IMR-90 (cell line): ENCODE results near the gene RAD51B.

Experiments used
- CEBPB ChIP-seq: IDR thresholded peaks from 2 replicates; pipeline ENCODE4 v1.6.1; 2012; ENCODE audit warnings: low read depth, low read length, improper control_type of control experiment
- FOS ChIP-seq: fragments of 150-350 bp; IDR thresholded peaks from 2 replicates; pipeline ENCODE4 v1.6.1; 2016; ENCODE audit warnings: low read depth, low read length
- MXI1 ChIP-seq: IDR thresholded peaks from 2 replicates; pipeline ENCODE4 v1.6.1; 2012; ENCODE audit warnings: low read depth, mild to moderate bottlenecking, low read length, moderate library complexity, borderline replicate concordance
- POLR2A ChIP-seq: IDR thresholded peaks from 2 replicates; pipeline ENCODE4 v1.6.1; 2012; ENCODE audit warnings: mild to moderate bottlenecking, low read depth, low read length
- RAD21 ChIP-seq: IDR thresholded peaks from 2 replicates; pipeline ENCODE4 v1.6.1; 2012; ENCODE audit warnings: low read length, improper control_type of control experiment
- RCOR1 ChIP-seq: IDR thresholded peaks from 2 replicates; pipeline ENCODE4 v1.6.1; 2012; ENCODE audit warnings: mild to moderate bottlenecking, low read length, improper control_type of control experiment; ENCODE audit not compliant: insufficient replicate concordance
- RFX5 ChIP-seq: IDR thresholded peaks from 2 replicates; pipeline ENCODE4 v1.8.0; 2012; ENCODE audit warnings: low read depth, mild to moderate bottlenecking, low read length, moderate library complexity
- USF2 ChIP-seq: fragments of 150-350 bp; IDR thresholded peaks from 2 replicates; pipeline ENCODE4 v1.6.1; 2017; ENCODE audit warnings: mild to moderate bottlenecking, antibody characterized with exemption, low read length, low read depth
- TF ChIP-seq, protein P1 (sequence below): conservative IDR thresholded peaks from 2 replicates; pipeline ENCODE4 v1.5.1; 2012; ENCODE audit warnings: mild to moderate bottlenecking, low read depth, low read length, improper control_type of control experiment

GRCh38 chr14:68589447-68590200 is 770.0 kb downstream of the RAD51B start:
- TF ChIP-seq, protein P1, sequence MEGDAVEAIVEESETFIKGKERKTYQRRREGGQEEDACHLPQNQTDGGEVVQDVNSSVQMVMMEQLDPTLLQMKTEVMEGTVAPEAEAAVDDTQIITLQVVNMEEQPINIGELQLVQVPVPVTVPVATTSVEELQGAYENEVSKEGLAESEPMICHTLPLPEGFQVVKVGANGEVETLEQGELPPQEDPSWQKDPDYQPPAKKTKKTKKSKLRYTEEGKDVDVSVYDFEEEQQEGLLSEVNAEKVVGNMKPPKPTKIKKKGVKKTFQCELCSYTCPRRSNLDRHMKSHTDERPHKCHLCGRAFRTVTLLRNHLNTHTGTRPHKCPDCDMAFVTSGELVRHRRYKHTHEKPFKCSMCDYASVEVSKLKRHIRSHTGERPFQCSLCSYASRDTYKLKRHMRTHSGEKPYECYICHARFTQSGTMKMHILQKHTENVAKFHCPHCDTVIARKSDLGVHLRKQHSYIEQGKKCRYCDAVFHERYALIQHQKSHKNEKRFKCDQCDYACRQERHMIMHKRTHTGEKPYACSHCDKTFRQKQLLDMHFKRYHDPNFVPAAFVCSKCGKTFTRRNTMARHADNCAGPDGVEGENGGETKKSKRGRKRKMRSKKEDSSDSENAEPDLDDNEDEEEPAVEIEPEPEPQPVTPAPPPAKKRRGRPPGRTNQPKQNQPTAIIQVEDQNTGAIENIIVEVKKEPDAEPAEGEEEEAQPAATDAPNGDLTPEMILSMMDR = no peak
- no peak for TF ChIP-seq POLR2A
- no peak for TF ChIP-seq FOS
- no peak for TF ChIP-seq RCOR1
- no peak for TF ChIP-seq CEBPB
- TF ChIP-seq MXI1 = no peak
- TF ChIP-seq RAD21 = no peak
- TF ChIP-seq USF2 = no peak
- no peak for TF ChIP-seq RFX5
